ENCODE measurements around the gene DMXL2.
"Not testable (repeated sequence)": the region's sequence is repeated elsewhere in the genome, so short reads cannot be mapped to it uniquely, and the experiment has no call there.

DMXL2 gene

DNA sequence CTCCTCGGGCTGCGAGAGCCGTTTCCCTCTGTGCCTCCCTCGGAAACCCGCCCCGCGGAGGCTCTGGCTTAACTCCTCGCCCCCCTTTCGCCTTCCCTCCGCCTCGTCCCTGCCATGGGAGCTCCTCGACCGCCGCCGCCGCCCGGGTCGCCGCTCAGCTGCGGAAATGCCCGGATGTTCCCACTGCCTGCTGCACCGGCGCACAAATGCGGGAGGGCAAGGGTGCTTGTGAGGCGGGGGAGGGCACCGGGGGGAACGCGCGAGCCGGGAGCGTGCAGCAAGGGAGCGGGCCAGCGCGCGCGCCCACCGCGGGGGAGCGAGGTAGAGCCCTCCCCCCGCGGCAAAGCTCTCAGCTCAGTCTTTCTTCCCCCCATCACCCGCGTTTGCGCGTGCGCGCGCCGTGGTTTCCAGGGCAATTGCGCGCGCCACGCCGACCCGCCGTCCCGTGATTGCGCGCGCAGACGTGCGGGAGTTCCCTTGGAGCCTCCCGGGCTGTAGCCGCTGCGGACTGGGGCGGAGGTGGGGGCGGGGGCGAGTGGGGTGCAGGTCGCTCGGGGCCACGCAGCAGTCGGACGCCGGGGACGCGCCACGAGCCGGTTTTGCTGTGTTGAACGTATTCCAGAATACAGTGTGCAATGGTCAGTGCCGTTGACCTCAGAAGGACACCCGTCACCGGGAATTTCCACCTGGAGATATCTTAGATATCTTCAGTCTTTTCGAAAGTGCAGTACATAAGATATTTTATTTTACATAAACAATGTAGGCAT is at the start of gene DMXL2:
Gene DMXL2 (minus strand): TSS at position 168 of the 767 bp plus-strand sequence. CDS start 226 bp downstream, outside the sequence.
- no peak for TF ChIP-seq ZNF274 (IDR thresholded peaks at IDR 0.05; ENCODE audit: low read depth, low read length)
- peak within 1 kb of the TSS; percentile 51 for H3K4me3 ChIP-seq (ENCODE audit: low read length)

DNA sequence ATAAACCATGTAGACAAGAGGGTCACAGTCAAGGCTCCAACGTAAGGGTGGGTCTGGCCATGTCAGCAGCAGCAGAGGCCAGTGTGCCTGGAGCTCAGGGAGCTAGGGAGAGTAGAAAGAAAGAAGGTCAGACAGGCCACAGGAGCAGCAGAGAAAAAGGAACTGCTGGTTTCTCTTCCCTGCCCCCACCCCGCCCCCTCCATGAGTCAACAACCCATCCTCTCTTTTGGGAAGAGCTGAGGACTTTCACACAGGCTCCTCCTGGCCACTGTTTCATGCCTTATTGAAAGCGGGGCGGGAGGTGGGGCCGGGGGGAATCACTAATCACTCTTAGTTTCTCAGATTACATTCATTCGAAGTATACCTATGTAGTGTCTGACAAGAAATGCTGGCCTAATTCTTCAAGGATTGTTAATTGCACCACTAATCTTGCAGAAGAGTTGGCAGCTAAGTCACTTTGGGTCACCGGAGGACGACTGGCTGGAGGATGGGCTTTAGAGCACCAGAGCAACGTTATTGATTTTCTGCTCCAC is 49.6 kb upstream of the DMXL2 start:
- no peak overlapping the region for H3K4me3 ChIP-seq (ENCODE audit: low read length)
- no peak for TF ChIP-seq ZNF274 (IDR thresholded peaks at IDR 0.05; ENCODE audit: low read depth, low read length)

GRCh38 chr15:51669381-51669780 is 46.8 kb upstream of the DMXL2 start:
- no peak for TF ChIP-seq ZNF274 (IDR thresholded peaks at IDR 0.05; ENCODE audit: low read depth, low read length)
- no peak overlapping the region for H3K4me3 ChIP-seq (ENCODE audit: low read length)

- no peak overlapping the region for H3K4me3 ChIP-seq (ENCODE audit: low read length)
- TF ChIP-seq ZNF274 (IDR thresholded peaks at IDR 0.05; ENCODE audit: low read depth, low read length): no peak
Measured at GRCh38 chr15:51668446-51668845, 45.9 kb upstream of the DMXL2 start.

GRCh38 chr15:51667478-51667877 is 44.9 kb upstream of the DMXL2 start:
- no peak for TF ChIP-seq ZNF274 (IDR thresholded peaks at IDR 0.05; ENCODE audit: low read depth, low read length)

DNA sequence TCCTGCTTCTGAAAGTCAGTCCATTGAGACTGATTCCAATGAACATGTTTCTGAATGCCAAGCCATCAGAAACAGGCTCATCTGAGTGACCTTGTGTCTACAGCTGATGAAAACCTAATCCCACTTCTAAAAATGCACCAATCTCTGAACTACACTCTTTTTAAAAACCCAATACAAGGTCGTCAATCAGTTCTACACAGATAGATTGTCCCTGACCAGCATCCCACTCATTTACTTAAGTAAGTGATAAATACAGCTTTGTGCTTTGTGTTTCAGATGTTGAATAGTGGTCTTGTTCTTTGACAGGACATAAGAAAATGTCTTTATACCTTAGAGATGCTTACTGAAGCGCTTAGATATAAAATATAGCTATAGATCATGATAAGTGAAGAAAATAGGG is 38.5 kb upstream of the DMXL2 start:
- no peak for TF ChIP-seq ZNF274 (IDR thresholded peaks at IDR 0.05; ENCODE audit: low read depth, low read length)
- H3K4me3 ChIP-seq (ENCODE audit: low read length): no peak overlapping the region

More at GRCh38 chr15:51667478-51667877, 44.9 kb upstream of the DMXL2 start:
- H3K4me3 ChIP-seq (ENCODE audit: low read length): no peak overlapping the region

DNA sequence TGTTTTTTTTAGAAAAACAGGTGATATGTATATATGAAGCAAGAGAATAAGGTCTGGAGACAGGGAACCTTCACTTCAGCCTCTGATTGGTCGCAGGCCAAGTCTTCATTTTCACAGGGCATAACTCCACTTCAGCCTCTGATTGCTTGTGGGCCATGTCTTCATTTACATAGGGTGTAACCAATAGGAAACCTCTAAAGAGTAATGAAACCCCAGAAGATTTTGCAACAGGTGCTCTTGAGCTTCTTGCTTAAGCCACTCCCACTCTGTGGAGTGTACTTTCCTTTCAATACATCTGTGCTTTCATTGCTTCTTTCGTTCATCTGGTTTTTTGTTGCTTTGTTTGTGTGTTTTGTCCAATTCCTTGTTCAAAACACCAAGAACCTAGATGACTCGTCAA is 36.1 kb upstream of the DMXL2 start:
- H3K4me3 ChIP-seq (ENCODE audit: low read length): no peak overlapping the region
- TF ChIP-seq ZNF274 (IDR thresholded peaks at IDR 0.05; ENCODE audit: low read depth, low read length): no peak

DNA sequence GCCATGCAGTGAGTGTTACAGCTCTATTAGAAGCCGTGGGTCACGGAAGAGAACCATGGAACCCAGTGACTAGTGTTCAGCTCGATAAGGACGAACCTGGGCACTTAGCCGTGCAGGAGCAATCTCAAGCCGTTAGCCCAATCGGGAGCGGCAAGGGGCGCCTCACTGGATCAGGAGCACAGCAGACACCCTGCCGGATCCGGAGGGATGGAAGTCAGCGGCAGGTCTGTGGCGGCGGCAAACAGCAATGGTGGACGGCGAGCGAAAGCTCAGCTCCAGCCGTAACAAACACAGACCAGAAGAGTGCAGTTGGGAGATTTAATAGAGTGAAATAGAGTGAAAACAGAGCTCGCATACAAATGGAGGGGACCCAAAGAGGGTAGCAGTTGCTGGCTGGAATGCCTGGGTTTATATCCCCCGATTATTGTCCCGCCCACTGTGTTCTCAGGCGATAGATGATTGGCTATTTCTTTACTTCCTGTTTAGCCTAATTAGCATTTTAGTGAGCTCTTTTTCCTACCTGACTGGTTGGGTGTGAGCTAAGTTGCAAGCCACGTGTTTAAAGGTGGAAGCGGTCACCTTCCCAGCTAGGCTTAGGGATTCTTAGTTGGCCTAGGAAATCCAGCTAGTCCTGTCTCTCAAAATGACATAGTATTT is 33.0 kb upstream of the DMXL2 start:
- H3K4me3 ChIP-seq (ENCODE audit: low read length): not testable (repeated sequence)

DNA sequence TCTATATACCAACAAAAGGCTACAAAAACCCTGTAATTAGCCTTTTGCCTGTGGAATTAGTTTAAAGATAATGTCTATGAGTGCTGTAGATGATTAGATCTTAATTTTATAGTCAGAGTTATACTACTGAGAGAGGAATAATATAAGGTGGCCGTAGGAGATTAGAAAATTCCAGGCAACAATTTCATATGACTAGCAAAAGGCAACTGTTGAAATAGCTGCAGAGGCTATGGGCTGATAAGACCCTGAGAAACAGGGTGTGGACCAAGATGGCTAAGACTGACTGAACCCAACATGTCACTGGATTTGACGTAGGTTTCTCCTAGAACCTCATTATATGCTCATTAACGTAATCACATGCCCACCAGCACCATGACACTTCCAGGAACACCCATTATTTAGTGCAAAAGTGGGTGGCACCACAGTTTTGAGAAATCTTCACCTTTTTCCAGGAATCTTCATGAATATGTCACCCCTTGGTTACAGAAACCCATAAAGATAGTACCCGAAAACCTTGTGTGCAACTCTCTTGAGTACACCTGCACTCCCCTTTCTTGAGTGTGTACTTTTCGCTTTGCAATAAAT is 29.6 kb upstream of the DMXL2 start:
- no peak for TF ChIP-seq ZNF274 (IDR thresholded peaks at IDR 0.05; ENCODE audit: low read depth, low read length)
- no peak overlapping the region for H3K4me3 ChIP-seq (ENCODE audit: low read length)

GRCh38 chr15:51649659-51650521 is 27.3 kb upstream of the DMXL2 start:
- H3K4me3 ChIP-seq (ENCODE audit: low read length): no peak overlapping the region
- no peak for TF ChIP-seq ZNF274 (IDR thresholded peaks at IDR 0.05; ENCODE audit: low read depth, low read length)

DNA sequence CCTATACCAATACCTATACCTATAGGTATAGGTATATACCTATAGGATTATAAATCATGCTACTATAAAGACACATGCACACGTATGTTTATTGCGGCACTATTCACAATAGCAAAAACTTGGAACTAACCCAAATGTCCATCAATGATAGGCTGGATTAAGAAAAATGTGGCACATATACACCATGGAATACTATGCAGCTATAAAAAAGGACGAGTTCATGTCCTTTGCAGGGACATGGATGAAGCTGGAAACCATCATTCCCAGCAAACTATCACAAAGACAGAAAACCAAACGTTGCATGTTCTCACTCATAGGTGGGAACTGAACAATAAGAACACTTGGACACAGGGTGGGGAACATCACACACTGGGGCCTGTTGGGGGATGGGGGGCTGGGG is 26.1 kb upstream of the DMXL2 start:
- not testable (repeated sequence) for H3K4me3 ChIP-seq (ENCODE audit: low read length)

GRCh38 chr15:51648101-51648500 is 25.5 kb upstream of the DMXL2 start:
- H3K4me3 ChIP-seq (ENCODE audit: low read length): not testable (repeated sequence)

GRCh38 chr15:51647128-51647562 is 24.6 kb upstream of the DMXL2 start:
- no peak for TF ChIP-seq ZNF274 (IDR thresholded peaks at IDR 0.05; ENCODE audit: low read depth, low read length)
- H3K4me3 ChIP-seq (ENCODE audit: low read length): no peak overlapping the region

GRCh38 chr15:51642696-51643095 is 20.1 kb upstream of the DMXL2 start:
- H3K4me3 ChIP-seq (ENCODE audit: low read length): no peak overlapping the region
- no peak for TF ChIP-seq ZNF274 (IDR thresholded peaks at IDR 0.05; ENCODE audit: low read depth, low read length)
